ENCODE data around the gene COL13A1.

DNA sequence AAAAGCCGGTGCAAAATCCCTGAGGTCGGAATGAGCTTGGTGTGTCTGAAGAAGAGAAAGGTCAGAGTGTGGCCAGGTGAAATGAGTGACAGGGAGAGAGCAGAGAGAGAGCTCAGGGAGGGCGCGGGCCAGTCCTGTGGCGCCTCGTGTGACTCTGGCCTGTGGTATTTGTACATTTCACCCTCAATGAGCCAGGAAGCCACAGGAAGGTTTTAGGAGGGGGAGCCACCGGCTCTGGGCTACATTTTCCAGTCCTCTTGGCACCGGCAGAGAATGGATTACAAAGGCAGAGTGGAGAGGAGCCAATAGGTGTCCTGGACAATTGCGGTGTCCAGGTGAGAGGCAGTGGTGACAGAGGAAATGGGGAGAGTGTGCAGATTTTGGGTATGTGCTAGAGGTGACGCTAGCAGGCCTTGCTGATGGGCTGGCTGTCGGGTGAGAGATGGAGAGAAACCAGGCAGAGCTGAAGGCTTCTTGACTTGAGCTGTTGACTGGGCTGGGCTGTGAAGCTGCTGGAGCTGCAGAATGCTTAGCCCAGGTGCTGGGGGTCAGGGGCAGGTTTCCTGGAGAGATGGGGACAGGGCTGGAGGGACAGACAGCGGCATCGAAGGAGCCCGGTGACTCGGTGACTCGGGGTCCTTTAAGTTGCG lies 38.1 kb downstream of the COL13A1 start:
- TF ChIP-seq, protein P1, sequence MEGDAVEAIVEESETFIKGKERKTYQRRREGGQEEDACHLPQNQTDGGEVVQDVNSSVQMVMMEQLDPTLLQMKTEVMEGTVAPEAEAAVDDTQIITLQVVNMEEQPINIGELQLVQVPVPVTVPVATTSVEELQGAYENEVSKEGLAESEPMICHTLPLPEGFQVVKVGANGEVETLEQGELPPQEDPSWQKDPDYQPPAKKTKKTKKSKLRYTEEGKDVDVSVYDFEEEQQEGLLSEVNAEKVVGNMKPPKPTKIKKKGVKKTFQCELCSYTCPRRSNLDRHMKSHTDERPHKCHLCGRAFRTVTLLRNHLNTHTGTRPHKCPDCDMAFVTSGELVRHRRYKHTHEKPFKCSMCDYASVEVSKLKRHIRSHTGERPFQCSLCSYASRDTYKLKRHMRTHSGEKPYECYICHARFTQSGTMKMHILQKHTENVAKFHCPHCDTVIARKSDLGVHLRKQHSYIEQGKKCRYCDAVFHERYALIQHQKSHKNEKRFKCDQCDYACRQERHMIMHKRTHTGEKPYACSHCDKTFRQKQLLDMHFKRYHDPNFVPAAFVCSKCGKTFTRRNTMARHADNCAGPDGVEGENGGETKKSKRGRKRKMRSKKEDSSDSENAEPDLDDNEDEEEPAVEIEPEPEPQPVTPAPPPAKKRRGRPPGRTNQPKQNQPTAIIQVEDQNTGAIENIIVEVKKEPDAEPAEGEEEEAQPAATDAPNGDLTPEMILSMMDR (conservative IDR thresholded peaks at IDR 0.05 in 1 of 2, IDR thresholded peaks at IDR 0.05 in 1 of 2; ENCODE audit: low read depth in 1 of 2, low read length in 2 of 2), result no peak
- TF ChIP-seq EZH2 (IDR thresholded peaks at IDR 0.05; ENCODE audit: low read length, missing control alignments), result no peak
